NK-92 treated with Interleukin-12 subunit alpha and Interleukin-12 subunit beta, amount 100 ng/mL, for 24 hours (cell line): ENCODE results near the gene C18orf63.

ENCODE experiments used
- DNase-seq: peaks from one replicate; lab custom pipeline; 2025; lab: John Stamatoyannopoulos, UW

The C18orf63 gene

DNA sequence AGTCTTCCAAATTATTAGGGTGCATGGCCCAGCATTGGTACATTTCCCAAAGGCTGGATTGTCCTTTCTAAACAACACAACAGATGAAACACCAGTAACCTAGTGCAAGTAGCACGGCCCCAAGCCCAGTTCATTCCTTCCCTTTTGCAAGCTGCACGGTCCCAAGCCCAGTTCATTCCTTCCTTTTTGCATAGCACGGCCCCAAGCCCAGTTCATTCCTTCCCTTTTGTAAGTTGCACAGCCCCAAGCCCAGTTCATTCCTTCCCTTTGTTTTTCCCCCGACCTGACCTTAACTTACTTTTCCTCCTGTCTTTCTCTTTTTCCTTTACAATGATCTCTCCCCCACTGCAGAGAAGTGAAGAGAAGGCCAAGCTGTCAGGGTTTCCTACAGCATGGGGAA, 60.9 kb downstream of the C18orf63 start:
- DNase-seq: no peak

DNA sequence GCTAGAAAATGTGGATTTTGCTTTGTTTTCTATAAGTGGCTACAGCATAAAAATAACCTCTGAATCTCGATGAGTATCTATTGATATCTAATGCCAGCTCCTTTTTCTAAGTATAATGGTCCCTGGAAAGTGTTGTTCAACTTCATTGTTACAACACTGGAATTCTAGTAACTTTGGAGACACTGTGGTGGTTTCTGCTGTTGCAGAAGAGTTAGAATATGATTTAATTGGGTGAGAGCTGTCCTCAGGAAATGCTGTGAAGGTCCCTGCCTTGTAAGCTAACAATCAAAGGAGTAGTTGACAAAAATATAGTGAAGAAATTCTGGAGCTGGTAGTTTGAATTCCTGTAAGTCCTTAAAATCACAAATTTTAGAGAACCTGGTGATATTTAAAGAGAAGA, 62.1 kb downstream of the C18orf63 start:
- DNase-seq: no peak

- DNase-seq: no peak
Measured at GRCh38 chr18:74378179-74378682, 62.6 kb downstream of the C18orf63 start.

GRCh38 chr18:74380916-74381315, 65.3 kb downstream of the C18orf63 start:
- no peak for DNase-seq

- no peak for DNase-seq
Measured at GRCh38 chr18:74381621-74382295, 66.1 kb downstream of the C18orf63 start.

GRCh38 chr18:74382481-74383017, 66.9 kb downstream of the C18orf63 start:
- DNase-seq: no peak

DNA sequence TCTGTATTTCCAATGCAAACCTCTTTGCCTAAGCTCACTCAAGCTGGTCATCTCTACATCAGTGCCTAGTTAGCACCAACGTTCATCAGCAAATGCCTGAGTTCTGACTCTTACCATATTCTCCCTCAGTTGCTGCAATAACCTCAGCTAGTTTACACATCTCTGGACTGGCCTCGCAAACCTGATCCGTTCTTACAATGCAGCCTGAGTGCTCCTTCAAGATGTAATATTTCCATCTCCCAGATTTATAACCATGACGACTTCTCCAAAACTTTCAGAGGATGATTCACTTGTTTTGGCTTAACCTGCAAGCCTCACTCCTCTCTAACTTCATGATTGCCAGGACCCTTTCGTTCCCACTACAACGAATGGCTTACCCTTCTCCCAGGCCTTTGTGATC, 71.7 kb downstream of the C18orf63 start:
- DNase-seq: no peak

GRCh38 chr18:74388227-74388626, 72.6 kb downstream of the C18orf63 start:
- no peak for DNase-seq

GRCh38 chr18:74389171-74389927, 73.7 kb downstream of the C18orf63 start:
- DNase-seq: no peak

DNA sequence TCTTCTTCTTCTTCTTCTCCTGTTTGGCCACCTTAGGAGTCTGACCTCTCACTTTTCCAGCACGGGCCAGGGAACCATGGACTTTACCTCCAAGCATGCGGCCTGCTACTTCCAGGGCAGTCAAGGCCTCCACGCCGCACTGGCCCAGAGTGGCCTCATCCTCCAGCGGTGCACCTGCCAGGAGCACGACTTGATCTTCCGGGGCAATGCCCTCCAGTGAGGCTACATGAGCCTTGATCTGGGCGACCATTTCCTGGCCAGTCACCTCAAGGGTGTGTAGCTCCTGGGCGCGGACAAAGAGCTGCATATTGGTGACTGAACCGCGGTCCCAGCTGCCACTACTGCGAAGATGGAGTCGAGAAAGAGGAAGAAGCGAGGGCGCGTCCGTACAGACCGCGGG, 74.4 kb downstream of the C18orf63 start:
- DNase-seq: no peak

GRCh38 chr18:74390900-74391299, 75.3 kb downstream of the C18orf63 start:
- DNase-seq: no peak

GRCh38 chr18:74392323-74392722, 76.7 kb downstream of the C18orf63 start:
- no peak for DNase-seq

DNA sequence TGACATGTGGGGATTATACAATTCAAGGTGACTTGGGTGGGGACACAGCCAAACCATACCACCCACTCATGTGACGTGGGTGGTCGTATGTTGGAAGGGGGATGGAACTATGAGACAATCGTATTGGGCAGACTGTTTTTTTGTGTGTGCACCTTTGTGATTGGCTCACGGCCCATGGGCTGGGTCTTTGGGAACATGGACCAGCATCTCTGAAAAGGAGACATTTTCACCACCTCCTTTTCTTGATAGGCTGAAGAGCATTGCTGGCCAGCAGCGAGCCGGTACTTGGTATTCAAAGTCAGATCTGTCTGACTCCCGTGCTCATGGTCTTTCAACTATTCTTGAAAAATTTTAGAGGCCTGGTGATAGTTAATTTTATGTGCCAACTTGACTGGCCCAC, 79.4 kb downstream of the C18orf63 start:
- no peak for DNase-seq

DNA sequence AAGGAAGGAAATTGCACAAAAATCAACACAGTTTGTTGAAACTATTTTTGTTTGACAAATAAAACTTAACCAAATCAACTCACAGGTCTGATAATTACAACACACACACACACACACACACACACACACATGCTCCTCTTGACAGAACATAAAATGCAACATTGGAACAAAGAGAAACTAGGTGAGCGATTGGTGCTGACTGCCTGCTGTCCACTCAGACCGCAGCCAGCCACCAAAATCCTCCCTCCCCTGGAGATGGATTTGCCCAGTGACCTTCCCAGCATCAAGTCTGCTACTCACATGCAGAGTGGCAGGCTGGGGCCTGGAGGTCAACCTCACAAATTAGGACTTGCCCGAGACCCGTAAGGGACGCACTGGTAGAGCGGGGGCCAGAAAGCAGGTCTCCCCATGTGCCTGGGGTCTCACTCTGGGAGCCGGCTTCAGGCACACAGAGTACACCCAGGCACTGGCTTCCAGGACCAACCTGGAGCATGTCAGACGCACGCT, 80.1 kb downstream of the C18orf63 start:
- DNase-seq: no peak

DNA sequence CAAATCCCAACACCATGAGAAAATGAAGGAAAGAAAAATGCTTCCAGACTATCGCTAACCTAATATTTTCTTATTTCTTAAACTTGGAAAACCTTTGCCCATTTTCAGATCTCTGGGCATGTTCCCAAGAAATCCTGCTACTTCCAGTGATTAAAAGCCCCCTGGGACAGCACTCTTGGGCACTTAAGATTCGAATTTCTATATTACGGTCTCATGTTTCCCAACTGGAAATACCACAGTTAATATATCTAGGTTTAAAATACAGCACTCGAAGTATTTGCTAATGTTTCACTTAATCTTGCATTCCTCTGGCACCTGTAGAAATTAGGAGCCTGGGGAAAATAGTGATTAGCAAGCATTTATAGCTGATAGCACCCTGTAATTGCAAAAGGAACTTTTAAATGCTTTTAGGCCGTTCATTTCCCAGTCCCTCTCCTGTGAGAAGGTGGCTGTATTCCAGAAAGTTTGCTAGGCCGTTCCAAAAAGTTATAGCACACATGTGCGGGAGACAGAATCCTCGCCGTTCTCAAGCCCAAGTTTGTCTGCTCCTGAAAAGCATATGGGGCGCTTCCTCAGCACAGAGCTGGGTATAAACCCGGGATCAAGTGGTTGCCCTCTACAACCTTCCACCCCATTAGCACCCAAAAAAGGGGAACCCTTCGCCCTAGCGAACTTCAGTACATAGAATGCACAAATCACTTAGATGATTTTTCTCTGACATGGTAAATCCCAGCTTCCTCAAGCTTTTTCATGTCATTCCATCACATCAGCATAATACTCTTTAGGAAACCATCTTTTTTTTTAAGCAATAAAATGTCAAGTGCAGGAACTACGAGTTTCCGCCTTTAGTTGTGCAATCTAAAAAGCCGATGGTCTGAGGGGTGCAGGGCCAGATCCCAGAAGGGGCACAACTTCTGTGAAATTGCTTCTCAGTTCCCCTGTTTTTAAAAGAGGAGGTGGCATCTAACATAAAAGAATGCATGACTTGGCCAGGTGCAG, 80.8 kb downstream of the C18orf63 start:
- no peak for DNase-seq

DNA sequence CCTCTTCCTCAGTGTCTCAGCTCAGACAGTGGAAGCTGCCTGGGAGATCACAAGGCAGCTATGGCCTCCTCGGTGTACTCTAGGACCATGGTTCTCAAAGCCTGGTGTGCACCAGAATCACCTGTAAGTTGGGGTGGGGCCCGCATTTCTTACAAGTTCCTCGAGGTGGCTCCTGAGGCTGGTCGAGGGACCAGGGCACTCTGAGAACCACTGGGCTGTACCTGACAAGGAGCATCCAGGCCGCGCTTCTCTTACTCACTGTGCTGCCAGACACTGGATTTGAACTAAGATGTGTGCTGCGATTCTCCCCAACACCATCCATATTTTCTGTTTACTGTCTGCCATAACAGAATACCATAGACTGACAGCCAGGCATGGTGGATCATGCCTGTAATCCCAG, 81.9 kb downstream of the C18orf63 start:
- DNase-seq: no peak

- no peak for DNase-seq
Measured at GRCh38 chr18:74399091-74399887, 83.7 kb downstream of the C18orf63 start.

- no peak for DNase-seq
Measured at GRCh38 chr18:74400813-74401212, 85.2 kb downstream of the C18orf63 start.

DNA sequence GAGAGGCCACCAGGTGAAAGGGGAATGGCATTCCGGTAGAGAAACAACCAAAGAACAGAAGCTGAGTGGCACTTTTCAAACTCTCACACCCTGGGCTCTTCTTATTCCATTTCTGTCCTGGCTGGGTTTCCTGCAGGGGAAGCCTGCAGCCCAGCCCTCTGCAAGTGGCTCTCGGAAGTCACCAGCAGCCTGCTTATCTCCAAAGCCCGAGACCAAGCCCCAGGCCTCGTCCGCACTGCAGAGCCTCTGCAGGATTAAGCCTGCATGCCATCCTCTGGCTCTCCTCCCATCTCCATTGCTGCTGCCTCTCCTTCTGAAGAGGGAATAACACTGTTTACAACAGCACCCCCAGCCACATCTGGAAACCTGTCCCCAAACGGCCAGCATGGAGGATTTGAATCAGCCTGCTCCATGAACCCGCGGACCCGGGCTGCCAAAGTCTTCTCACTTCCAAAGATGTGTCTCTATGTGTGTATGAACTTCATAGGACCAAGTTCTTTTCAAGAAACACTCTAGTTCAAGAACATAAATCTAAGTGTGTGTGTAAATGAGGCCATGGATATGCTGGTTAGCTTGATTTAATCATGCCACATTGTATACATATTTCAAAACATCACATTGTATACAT, 87.3 kb downstream of the C18orf63 start:
- no peak for DNase-seq

GRCh38 chr18:74407888-74408287, 92.2 kb downstream of the C18orf63 start:
- no peak for DNase-seq
